SU-DHL-6 (cell line): Measurements from ENCODE around the gene ASTN2.

Experiments used
- H2AFZ ChIP-seq: fragments of 200-600 bp; sonication (generic); 2 replicates; pipeline ENCODE4 v1.6.1; 2014; ENCODE audit warnings: low read depth, mild to moderate bottlenecking, moderate library complexity, mixed read lengths, antibody characterized with exemption, low read length; ENCODE audit not compliant: severe bottlenecking
- H3F3A ChIP-seq: fragments of 200-600 bp; shearing (Covaris generic); 2 replicates; pipeline ENCODE4 v1.6.0; 2016; ENCODE audit warnings: antibody characterized with exemption, mild to moderate bottlenecking; ENCODE audit not compliant: insufficient read depth
- H3K27ac ChIP-seq: fragments of 200-600 bp; sonication (generic); 2 replicates; pipeline ENCODE4 v1.5.1; 2016; ENCODE audit warnings: low read depth, mild to moderate bottlenecking, low read length, moderate library complexity, mixed read lengths
- H3K27me3 ChIP-seq: fragments of 200-600 bp; sonication (generic), shearing (Covaris generic); 2 replicates; pipeline ENCODE4 v1.6.0; 2014; ENCODE audit warnings: mild to moderate bottlenecking, low read length
- H3K36me3 ChIP-seq: fragments of 200-600 bp; sonication (generic); 2 replicates; pipeline ENCODE4 v1.6.1; 2014; ENCODE audit warnings: mild to moderate bottlenecking, low read length, mixed read lengths
- H3K4me2 ChIP-seq: fragments of 300-600, 200-600 bp; shearing (Covaris generic), sonication (generic); 2 replicates; pipeline ENCODE4 v1.6.0; 2014; ENCODE audit warnings: low read length, low read depth, mild to moderate bottlenecking; ENCODE audit not compliant: poor library complexity, severe bottlenecking
- H3K4me3 ChIP-seq: fragments of 200-600 bp; sonication (generic); 2 replicates; pipeline ENCODE4 v1.5.1; 2014; ENCODE audit warnings: antibody characterized with exemption, low read length, mild to moderate bottlenecking, mixed read lengths; ENCODE audit not compliant: insufficient read depth, poor library complexity, severe bottlenecking
- H3K79me2 ChIP-seq: fragments of 200-600 bp; sonication (generic); 2 replicates; pipeline ENCODE4 v1.6.1; 2014; ENCODE audit warnings: mild to moderate bottlenecking, low read length, moderate library complexity; ENCODE audit not compliant: insufficient read depth
- H3K9ac ChIP-seq: fragments of 200-600 bp; sonication (generic); 2 replicates; pipeline ENCODE4 v1.7.0; 2014; ENCODE audit warnings: mild to moderate bottlenecking, low read length
- H3K9me2 ChIP-seq: fragments of 200-600 bp; sonication (generic); replicated peaks from 2 replicates; pipeline ENCODE4 v1.6.1; 2014; ENCODE audit warnings: low read length; ENCODE audit not compliant: insufficient read depth
- H3K9me3 ChIP-seq: fragments of 200-600 bp; sonication (generic); 2 replicates; pipeline ENCODE4 v1.6.1; 2014; ENCODE audit warnings: low read length, mixed read lengths; ENCODE audit not compliant: insufficient read depth
- H4K20me1 ChIP-seq: fragments of 200-600 bp; sonication (generic); 2 replicates; pipeline ENCODE4 v1.6.1; 2014; ENCODE audit warnings: low read depth, mild to moderate bottlenecking, antibody characterized with exemption, low read length, moderate library complexity, mixed read lengths
- EZH2phosphoT487 ChIP-seq: fragments of 200-600 bp; sonication (generic), shearing (Covaris generic); conservative IDR thresholded peaks from 2 replicates; pipeline ENCODE4 v1.6.1; 2018; ENCODE audit warnings: mild to moderate bottlenecking, antibody characterized with exemption, low read length, moderate library complexity, mixed read lengths
- TF ChIP-seq, protein P1 (sequence below): fragments of 200-600 bp; sonication (generic); IDR thresholded peaks from one replicate; pipeline ENCODE4 v1.5.1; 2017; ENCODE audit warnings: antibody characterized with exemption, mild to moderate bottlenecking, low read length, moderate library complexity; ENCODE audit not compliant: insufficient read depth, poor library complexity, severe bottlenecking

Gene ASTN2

GRCh38 chr9:116817762-116818161 lies 597.1 kb downstream of the ASTN2 start:
- Histone ChIP-seq H3K9ac (no peak overlapping the region), H3K4me2 (no peak overlapping the region), H3K79me2 (no peaks in the 10 kb centered on the region), H3K9me2 (no peaks in the 10 kb centered on the region), H3F3A (no peaks in the 10 kb centered on the region), H3K36me3 (no peaks in the 10 kb centered on the region), H3K9me3 (0 out of 2 replicates have a peak, but pooled peaks cover 3% of the 10 kb centered on the region), H4K20me1 (no peaks in the 10 kb centered on the region), H3K27me3 (no peaks in the 10 kb centered on the region), H3K4me3 (no peak overlapping the region), H3K27ac (no peak overlapping the region), H2AFZ (no peak overlapping the region)
- TF ChIP-seq EZH2phosphoT487, result no peak
- TF ChIP-seq, protein P1, sequence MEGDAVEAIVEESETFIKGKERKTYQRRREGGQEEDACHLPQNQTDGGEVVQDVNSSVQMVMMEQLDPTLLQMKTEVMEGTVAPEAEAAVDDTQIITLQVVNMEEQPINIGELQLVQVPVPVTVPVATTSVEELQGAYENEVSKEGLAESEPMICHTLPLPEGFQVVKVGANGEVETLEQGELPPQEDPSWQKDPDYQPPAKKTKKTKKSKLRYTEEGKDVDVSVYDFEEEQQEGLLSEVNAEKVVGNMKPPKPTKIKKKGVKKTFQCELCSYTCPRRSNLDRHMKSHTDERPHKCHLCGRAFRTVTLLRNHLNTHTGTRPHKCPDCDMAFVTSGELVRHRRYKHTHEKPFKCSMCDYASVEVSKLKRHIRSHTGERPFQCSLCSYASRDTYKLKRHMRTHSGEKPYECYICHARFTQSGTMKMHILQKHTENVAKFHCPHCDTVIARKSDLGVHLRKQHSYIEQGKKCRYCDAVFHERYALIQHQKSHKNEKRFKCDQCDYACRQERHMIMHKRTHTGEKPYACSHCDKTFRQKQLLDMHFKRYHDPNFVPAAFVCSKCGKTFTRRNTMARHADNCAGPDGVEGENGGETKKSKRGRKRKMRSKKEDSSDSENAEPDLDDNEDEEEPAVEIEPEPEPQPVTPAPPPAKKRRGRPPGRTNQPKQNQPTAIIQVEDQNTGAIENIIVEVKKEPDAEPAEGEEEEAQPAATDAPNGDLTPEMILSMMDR, result no peak

GRCh38 chr9:116816484-116816883 lies 598.4 kb downstream of the ASTN2 start:
- Histone ChIP-seq H2AFZ (no peak overlapping the region), H3K27me3 (no peaks in the 10 kb centered on the region), H3K9me2 (no peaks in the 10 kb centered on the region), H3K9me3 (0 out of 2 replicates have a peak, but pooled peaks cover 3% of the 10 kb centered on the region), H3K4me3 (no peak overlapping the region), H4K20me1 (no peaks in the 10 kb centered on the region), H3K27ac (no peak overlapping the region), H3K36me3 (no peaks in the 10 kb centered on the region), H3F3A (no peaks in the 10 kb centered on the region), H3K9ac (no peak overlapping the region), H3K4me2 (no peak overlapping the region), H3K79me2 (no peaks in the 10 kb centered on the region)
- no peak for TF ChIP-seq EZH2phosphoT487
- TF ChIP-seq, protein P1, result no peak

- Histone ChIP-seq H3F3A (no peaks in the 10 kb centered on the region), H4K20me1 (no peaks in the 10 kb centered on the region), H3K9me2 (no peaks in the 10 kb centered on the region), H3K9me3 (0 out of 2 replicates have a peak, but pooled peaks cover 3% of the 10 kb centered on the region), H3K79me2 (no peaks in the 10 kb centered on the region), H2AFZ (no peak overlapping the region), H3K4me2 (no peak overlapping the region), H3K9ac (no peak overlapping the region), H3K4me3 (no peak overlapping the region), H3K36me3 (no peaks in the 10 kb centered on the region), H3K27ac (no peak overlapping the region), H3K27me3 (no peaks in the 10 kb centered on the region)
- TF ChIP-seq, protein P1, result no peak
- TF ChIP-seq EZH2phosphoT487, result no peak
Measured at GRCh38 chr9:116815835-116816234, 599.0 kb downstream of the ASTN2 start.
